ENCODE data around the gene TMEM150A. TPM values are rescaled to one million over a fixed set of nuclear protein-coding genes. Genes with fewer than 3 reads are reported as not detected.

The TMEM150A gene
- total RNA-seq, 4 donors from 2014 or later: 12.9 to 29.4 (median 16.6) TPM

DNA sequence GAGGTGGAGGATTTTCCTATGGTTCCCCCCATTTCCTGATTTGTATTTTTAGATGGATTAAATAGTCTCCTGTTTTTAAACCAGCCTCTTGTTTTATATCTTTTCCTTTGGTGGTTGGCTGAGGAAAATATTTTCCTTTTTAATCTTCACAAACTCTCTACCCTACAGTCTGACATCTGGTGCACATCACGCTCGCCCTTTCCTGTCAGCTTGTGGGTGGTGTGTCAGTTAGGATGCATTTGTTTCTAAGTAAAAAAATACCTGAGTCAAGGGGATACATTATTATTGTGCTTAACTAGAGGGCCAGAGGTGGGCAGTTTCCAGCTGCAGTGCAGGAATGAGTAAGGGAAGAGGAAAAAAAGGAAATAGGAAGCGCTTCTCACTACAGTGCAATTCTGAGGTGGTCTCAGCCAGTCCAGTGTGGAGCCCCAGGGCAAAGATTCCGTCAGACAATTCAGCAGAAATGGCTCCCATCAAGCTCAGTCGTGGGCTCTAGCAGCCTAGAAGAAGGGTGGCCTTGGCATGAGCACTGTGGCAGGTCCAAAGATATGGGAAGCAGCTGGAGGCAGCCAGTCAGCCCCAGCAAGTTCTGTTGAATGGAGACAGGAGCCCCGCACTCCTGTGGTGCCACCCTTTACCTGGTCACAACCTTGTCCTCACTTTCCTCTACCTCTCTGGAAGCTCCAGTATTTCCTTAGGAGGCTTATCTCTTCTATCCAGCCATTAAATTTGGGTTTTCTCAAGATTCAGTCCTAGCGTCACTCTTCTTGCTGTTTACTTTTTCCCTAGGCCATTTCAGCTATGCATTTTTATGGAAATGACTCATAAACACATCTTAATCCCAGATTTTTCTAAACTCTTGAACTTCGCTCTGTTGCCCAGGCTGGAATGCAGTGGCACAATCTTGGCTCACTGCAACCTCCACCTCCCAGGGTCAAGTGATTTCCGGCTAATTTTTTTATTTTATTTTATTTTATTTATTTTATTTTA, 47.0 kb upstream of the TMEM150A start:
- Histone ChIP-seq H3K4me1 (no peaks in the 10 kb centered on the region), H3K27me3 (no peaks in the 10 kb centered on the region), H3K27ac (no peak overlapping the region), H3K4me3 (no peak overlapping the region), H3K9me3 (no peaks in the 10 kb centered on the region), H3K36me3 (peaks cover 4 to 95% (median 35%) of the 10 kb centered on the region in 3 donors)
- WGBS, 2 donors: 79 to 83% methylated on average over 9 of the region's 9 CpGs
- no peak for DNase-seq (ENCODE audit: low spot score in 2 of 2)
- TF ChIP-seq, protein P1, sequence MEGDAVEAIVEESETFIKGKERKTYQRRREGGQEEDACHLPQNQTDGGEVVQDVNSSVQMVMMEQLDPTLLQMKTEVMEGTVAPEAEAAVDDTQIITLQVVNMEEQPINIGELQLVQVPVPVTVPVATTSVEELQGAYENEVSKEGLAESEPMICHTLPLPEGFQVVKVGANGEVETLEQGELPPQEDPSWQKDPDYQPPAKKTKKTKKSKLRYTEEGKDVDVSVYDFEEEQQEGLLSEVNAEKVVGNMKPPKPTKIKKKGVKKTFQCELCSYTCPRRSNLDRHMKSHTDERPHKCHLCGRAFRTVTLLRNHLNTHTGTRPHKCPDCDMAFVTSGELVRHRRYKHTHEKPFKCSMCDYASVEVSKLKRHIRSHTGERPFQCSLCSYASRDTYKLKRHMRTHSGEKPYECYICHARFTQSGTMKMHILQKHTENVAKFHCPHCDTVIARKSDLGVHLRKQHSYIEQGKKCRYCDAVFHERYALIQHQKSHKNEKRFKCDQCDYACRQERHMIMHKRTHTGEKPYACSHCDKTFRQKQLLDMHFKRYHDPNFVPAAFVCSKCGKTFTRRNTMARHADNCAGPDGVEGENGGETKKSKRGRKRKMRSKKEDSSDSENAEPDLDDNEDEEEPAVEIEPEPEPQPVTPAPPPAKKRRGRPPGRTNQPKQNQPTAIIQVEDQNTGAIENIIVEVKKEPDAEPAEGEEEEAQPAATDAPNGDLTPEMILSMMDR (IDR thresholded peaks at IDR 0.05): no peak
- TF ChIP-seq EP300 (IDR thresholded peaks at IDR 0.05): no peak
- no peak for TF ChIP-seq POLR2A (IDR thresholded peaks at IDR 0.05)

- 52 to 64% methylated on average over 2 of the region's 2 CpGs for WGBS, 2 donors
- no peak for TF ChIP-seq POLR2A (IDR thresholded peaks at IDR 0.05)
- TF ChIP-seq, protein P1 (IDR thresholded peaks at IDR 0.05): peak in 3 of 5 experiments; percentile 7 to 27 (median 22)
- H3K9me3 ChIP-seq: no peaks in the 10 kb centered on the region
- no peak for DNase-seq (ENCODE audit: low spot score in 2 of 2)
- no peak overlapping the region for H3K4me3 ChIP-seq
- H3K4me1 ChIP-seq: no peaks in the 10 kb centered on the region
- H3K27me3 ChIP-seq: no peaks in the 10 kb centered on the region
- H3K36me3 ChIP-seq: peaks cover 4 to 98% (median 39%) of the 10 kb centered on the region in 3 donors
- H3K27ac ChIP-seq: no peak overlapping the region
These were observed 46.1 kb upstream of the TMEM150A start for GRCh38 chr2:85648619-85649018.

DNA sequence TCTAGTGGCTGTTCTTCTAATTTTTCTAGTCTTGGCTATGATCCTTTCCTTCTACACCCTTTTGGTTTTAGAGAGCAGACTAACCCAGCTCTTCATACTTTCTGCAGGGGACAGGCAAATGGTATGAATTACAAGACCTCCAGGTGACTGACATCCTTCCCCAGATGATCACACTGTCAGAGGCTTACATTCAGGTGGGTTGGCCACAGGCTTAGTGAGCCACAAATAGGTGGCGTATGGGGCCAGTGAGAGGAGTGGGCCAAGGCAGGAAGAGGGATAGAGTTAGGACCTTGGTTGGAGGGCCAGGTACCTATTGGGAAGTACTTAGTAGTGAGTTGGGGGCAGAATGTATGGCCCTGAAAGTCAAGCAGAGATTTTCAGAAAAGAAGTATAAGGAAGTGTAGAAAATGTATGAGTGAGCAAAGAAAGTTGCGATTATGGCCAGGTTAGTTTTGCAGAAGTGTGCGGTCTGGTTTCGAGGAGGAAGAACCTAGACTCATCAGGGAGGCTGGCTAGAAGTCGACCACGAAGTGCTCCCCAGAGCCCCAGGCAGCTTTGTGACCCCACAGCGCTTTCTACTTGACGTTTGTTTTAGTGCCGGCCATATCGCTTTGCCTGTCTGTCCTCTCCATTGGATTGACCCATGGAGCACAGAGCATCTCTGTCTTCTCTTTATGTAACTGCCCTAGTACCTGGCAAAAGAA, 45.5 kb upstream of the TMEM150A start:
- H3K4me3 ChIP-seq: no peak overlapping the region
- 82 to 84% methylated on average over 10 of the region's 10 CpGs for WGBS, 2 donors
- H3K4me1 ChIP-seq: no peaks in the 10 kb centered on the region
- no peak for DNase-seq (ENCODE audit: low spot score in 2 of 2)
- H3K36me3 ChIP-seq: peaks cover 4 to 98% (median 39%) of the 10 kb centered on the region in 3 donors
- TF ChIP-seq, protein P1 (IDR thresholded peaks at IDR 0.05): no peak
- TF ChIP-seq POLR2A (IDR thresholded peaks at IDR 0.05): no peak
- TF ChIP-seq EP300 (IDR thresholded peaks at IDR 0.05): no peak
- H3K27me3 ChIP-seq: no peaks in the 10 kb centered on the region
- no peak overlapping the region for H3K27ac ChIP-seq
- no peaks in the 10 kb centered on the region for H3K9me3 ChIP-seq

DNA sequence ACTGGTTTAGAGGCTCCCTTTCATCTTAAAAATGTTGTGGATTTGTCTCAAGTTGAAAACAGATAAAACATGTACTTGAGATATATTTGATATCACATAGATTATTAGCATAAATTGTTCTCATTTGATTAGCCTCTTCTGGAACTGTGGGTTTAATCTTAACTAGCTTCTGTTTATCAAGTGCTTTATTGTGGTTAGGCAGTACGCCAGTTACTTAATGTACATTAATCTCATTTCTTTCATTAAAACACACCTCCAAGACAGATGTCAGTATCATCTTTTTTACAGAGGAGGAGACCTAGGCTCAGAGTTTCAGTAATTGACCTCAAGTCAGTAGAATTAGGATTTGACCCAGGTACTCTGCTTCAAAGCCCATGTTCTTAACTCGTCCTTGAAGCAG, 43.7 kb upstream of the TMEM150A start:
- DNase-seq (ENCODE audit: low spot score in 2 of 2): no peak
- Histone ChIP-seq H3K9me3 (no peaks in the 10 kb centered on the region), H3K4me1 (no peaks in the 10 kb centered on the region), H3K36me3 (peaks cover 4 to 100% (median 44%) of the 10 kb centered on the region in 3 donors), H3K27me3 (no peaks in the 10 kb centered on the region), H3K27ac (no peak overlapping the region), H3K4me3 (no peak overlapping the region)
- WGBS, 2 donors: 94 to 96% methylated on average over 2 of the region's 2 CpGs
- TF ChIP-seq, protein P1 (IDR thresholded peaks at IDR 0.05): no peak
- TF ChIP-seq EP300 (IDR thresholded peaks at IDR 0.05) (no peak), POLR2A (IDR thresholded peaks at IDR 0.05) (no peak)

- no peak for TF ChIP-seq POLR2A (IDR thresholded peaks at IDR 0.05)
- TF ChIP-seq, protein P1 (IDR thresholded peaks at IDR 0.05): no peak
- TF ChIP-seq EP300 (IDR thresholded peaks at IDR 0.05): no peak
- no peaks in the 10 kb centered on the region for H3K27me3 ChIP-seq
- H3K9me3 ChIP-seq: no peaks in the 10 kb centered on the region
- H3K4me1 ChIP-seq: no peaks in the 10 kb centered on the region
- no peak overlapping the region for H3K4me3 ChIP-seq
- peaks cover 5 to 100% (median 49%) of the 10 kb centered on the region in 3 donors for H3K36me3 ChIP-seq
- DNase-seq (ENCODE audit: low spot score in 2 of 2): no peak
- 93 to 95% methylated on average over 8 of the region's 8 CpGs for WGBS, 2 donors
- no peak overlapping the region for H3K27ac ChIP-seq
These were observed 42.4 kb upstream of the TMEM150A start for GRCh38 chr2:85644909-85645308.

Measured in tibial nerve (tissue), 4 donors.